GM23248 (cell line): Measurements from ENCODE around the gene TMEM121B. TPM values are rescaled to one million over a fixed set of nuclear protein-coding genes. Genes with fewer than 3 reads are reported as not detected.
"Not testable (repeated sequence)": the region's sequence is repeated elsewhere in the genome, so short reads cannot be mapped to it uniquely, and the experiment has no call there.

ENCODE experiments used
- DNase-seq: peaks from one replicate; pipeline ENCODE4 v3.0.0-alpha.2; 2015
- H2AFZ ChIP-seq: fragments of 200-600 bp; sonication (generic); 2 replicates; pipeline ENCODE4 v1.6.1; 2016; ENCODE audit warnings: antibody characterized with exemption
- H3F3A ChIP-seq: fragments of 200-600 bp; sonication (generic); 2 replicates; pipeline ENCODE4 v1.6.1; 2016; ENCODE audit warnings: mild to moderate bottlenecking, antibody characterized with exemption, mixed run types; ENCODE audit not compliant: insufficient read depth
- H3K27ac ChIP-seq: fragments of 200-600 bp; sonication (generic); 2 replicates; pipeline ENCODE4 v1.5.1; 2016; ENCODE audit warnings: mild to moderate bottlenecking
- H3K27me3 ChIP-seq: fragments of 200-600 bp; sonication (generic); replicated peaks from 2 replicates; pipeline ENCODE4 v1.6.1; 2016; ENCODE audit warnings: mild to moderate bottlenecking; ENCODE audit not compliant: insufficient read depth
- H3K36me3 ChIP-seq: fragments of 200-600 bp; sonication (generic); 2 replicates; pipeline ENCODE4 v1.6.1; 2016; ENCODE audit warnings: low read depth, mild to moderate bottlenecking
- H3K4me1 ChIP-seq: fragments of 200-600 bp; sonication (generic); 2 replicates; pipeline ENCODE4 v1.6.1; 2016; ENCODE audit warnings: mild to moderate bottlenecking; ENCODE audit not compliant: insufficient read depth
- H3K4me2 ChIP-seq: fragments of 200-600 bp; sonication (generic); one replicate; pipeline ENCODE4 v1.6.1; 2016; ENCODE audit warnings: mild to moderate bottlenecking; ENCODE audit not compliant: unreplicated experiment
- H3K4me3 ChIP-seq: fragments of 200-600 bp; sonication (generic); 2 replicates; pipeline ENCODE4 v1.5.1; 2016; ENCODE audit warnings: mild to moderate bottlenecking
- H3K79me2 ChIP-seq: fragments of 200-600 bp; sonication (generic); 2 replicates; pipeline ENCODE4 v1.6.1; 2016; ENCODE audit warnings: mild to moderate bottlenecking; ENCODE audit not compliant: insufficient read depth
- H3K9ac ChIP-seq: fragments of 200-600 bp; sonication (generic); 2 replicates; pipeline ENCODE4 v1.6.1; 2016; ENCODE audit warnings: mild to moderate bottlenecking
- H3K9me2 ChIP-seq: fragments of 200-600 bp; sonication (generic); 2 replicates; pipeline ENCODE4 v1.6.1; 2016; ENCODE audit warnings: mixed run types, mild to moderate bottlenecking, moderate library complexity; ENCODE audit not compliant: insufficient read depth
- H3K9me3 ChIP-seq: fragments of 200-600 bp; sonication (generic); one replicate; pipeline ENCODE4 v1.6.1; 2017; ENCODE audit warnings: low read depth
- H4K20me1 ChIP-seq: fragments of 200-600 bp; sonication (generic); 2 replicates; pipeline ENCODE4 v1.6.0; 2016; ENCODE audit not compliant: insufficient read depth
- EZH2 ChIP-seq: fragments of 200-600 bp; sonication (generic); IDR thresholded peaks from 2 replicates; pipeline ENCODE4 v1.6.1; 2018; ENCODE audit warnings: antibody characterized with exemption, mild to moderate bottlenecking; ENCODE audit not compliant: insufficient read depth, poor library complexity, severe bottlenecking
- EZH2phosphoT487 ChIP-seq: fragments of 200-600 bp; sonication (generic); IDR thresholded peaks from 2 replicates; pipeline ENCODE4 v1.6.1; 2018; ENCODE audit warnings: antibody characterized with exemption, moderate library complexity, mild to moderate bottlenecking, low read depth; ENCODE audit not compliant: insufficient read depth
- WGBS, 2 experiments: methylation state at CpG; one replicate each; pipeline ENCODE4 v1.1.6; 2015 to 2017; ENCODE audit warnings: low lambda C conversion rate in 2 of 2, low coverage in 1 of 2; ENCODE audit errors: missing lambda C conversion rate in 2 of 2; 5-methylcytosine and 5-hydroxymethylcytosine counted together
- in situ Hi-C: fragments of 300-500 bp; cut with MboI; formaldehyde crosslinking; loops from 2 replicates; pipeline ENCODE4 v1.15.0; 2020
- polyA plus RNA-seq: library from polyadenylated mRNA; unstranded; fragments of >200 nt; fragmentation: Nextera tagmentation; extraction: Ambion mirVana; gene quantifications from 2 replicates; pipeline ENCODE4 v1.2.1, GENCODE V29; 2016
- total RNA-seq: library from RNA; depleted of rRNA; stranded (reverse); fragments of >200 nt; shearing (Covaris generic); gene quantifications from 2 replicates; pipeline ENCODE4 v1.2.3, GENCODE V29; 2014

Gene TMEM121B
- total and polyA plus RNA-seq, 2 experiments from 2014 or later, result 0.11 TPM; not detected in 1

- H4K20me1 ChIP-seq, result peaks cover 4% of the 10 kb centered on the region
- in situ Hi-C loops, result no loop called here
Measured at GRCh38 chr22:17149076-17149815, 28.1 kb upstream of the TMEM121B start.

GRCh38 chr22:17147458-17147857 lies 26.3 kb upstream of the TMEM121B start:
- H3K9me3 ChIP-seq, H4K20me1 ChIP-seq, H3K9ac ChIP-seq, H3K9me2 ChIP-seq, H3K27ac ChIP-seq, H2AFZ ChIP-seq, H3K4me3 ChIP-seq, H3K4me1 ChIP-seq, H3K4me2 ChIP-seq, H3K36me3 ChIP-seq, in situ Hi-C loops, H3F3A ChIP-seq, DNase-seq, H3K27me3 ChIP-seq: not testable (repeated sequence)
- 95 to 97% methylated on average over 13 to 30 of the region's 30 CpGs for WGBS, 2 experiments
- peaks cover 48% of the 10 kb centered on the region for H3K79me2 ChIP-seq

More at GRCh38 chr22:17149076-17149815, 28.1 kb upstream of the TMEM121B start:
- Histone ChIP-seq H3K36me3 (no peaks in the 10 kb centered on the region; the same call in 1 of the 2 replicates), H3K27me3 (no peaks in the 10 kb centered on the region), H3K9ac (no peak overlapping the region), H3K4me1 (peaks cover 9% of the 10 kb centered on the region), H3K9me3 (no peaks in the 10 kb centered on the region), H3F3A (no peaks in the 10 kb centered on the region), H2AFZ (no peak overlapping the region), H3K27ac (no peak overlapping the region), H3K9me2 (no peaks in the 10 kb centered on the region), H3K79me2 (peaks cover 66% of the 10 kb centered on the region), H3K4me3 (no peak overlapping the region), H3K4me2 (no peak overlapping the region)
- DNase-seq, result no peak
- 97 to 99% methylated on average over 9 of the region's 9 CpGs for WGBS, 2 experiments
- TF ChIP-seq EZH2 (no peak), EZH2phosphoT487 (no peak)

GRCh38 chr22:17145021-17145680 lies 24.0 kb upstream of the TMEM121B start:
- Histone ChIP-seq H3K4me3 (no peak overlapping the region), H3F3A (no peaks in the 10 kb centered on the region), H3K27me3 (no peaks in the 10 kb centered on the region), H4K20me1 (no peaks in the 10 kb centered on the region; the same call in none of the 2 replicates), H3K9me3 (no peaks in the 10 kb centered on the region), H3K36me3 (peaks cover 9% of the 10 kb centered on the region), H3K27ac (no peak overlapping the region), H3K79me2 (peaks cover 25% of the 10 kb centered on the region), H3K4me2 (no peak overlapping the region), H3K4me1 (no peaks in the 10 kb centered on the region), H2AFZ (no peak overlapping the region), H3K9ac (no peak overlapping the region), H3K9me2 (no peaks in the 10 kb centered on the region)
- WGBS, 2 experiments, result 94 to 97% methylated on average over 8 of the region's 8 CpGs
- TF ChIP-seq EZH2phosphoT487 (no peak), EZH2 (no peak)
- DNase-seq, result no peak
- in situ Hi-C loops, result no loop called here

GRCh38 chr22:17143826-17144225 lies 22.7 kb upstream of the TMEM121B start:
- no peak for DNase-seq
- TF ChIP-seq EZH2 (no peak), EZH2phosphoT487 (no peak)
- 84 to 85% methylated on average over 8 of the region's 8 CpGs for WGBS, 2 experiments

More at GRCh38 chr22:17143826-17144225, 22.7 kb upstream of the TMEM121B start:
- no peak overlapping the region for H3K4me2 ChIP-seq
- no peak overlapping the region for H3K27ac ChIP-seq
- H3K4me1 ChIP-seq, result no peaks in the 10 kb centered on the region
- peaks cover 12% of the 10 kb centered on the region for H3K79me2 ChIP-seq
- in situ Hi-C loops, result no loop called here
- H3K9ac ChIP-seq, result no peak overlapping the region
- no peaks in the 10 kb centered on the region for H3F3A ChIP-seq
- H3K9me2 ChIP-seq, result no peaks in the 10 kb centered on the region
- H3K4me3 ChIP-seq, result no peak overlapping the region
- H2AFZ ChIP-seq, result no peak overlapping the region
- no peaks in the 10 kb centered on the region for H3K27me3 ChIP-seq
- H3K9me3 ChIP-seq, result no peaks in the 10 kb centered on the region
- no peaks in the 10 kb centered on the region; the same call in 1 of the 2 replicates for H4K20me1 ChIP-seq
- H3K36me3 ChIP-seq, result peaks cover 9% of the 10 kb centered on the region
